ENCODE measurements around the gene BBS1. TPM values are rescaled to one million over a fixed set of nuclear protein-coding genes. Genes with fewer than 3 reads are reported as not detected.
"Not testable (repeated sequence)": the region's sequence is repeated elsewhere in the genome, so short reads cannot be mapped to it uniquely, and the experiment has no call there.

Gene BBS1
- total RNA-seq = 17.8 TPM
- long read RNA-seq, partial matches to known transcripts = 10 of 18 reads
- long read RNA-seq, other reads (novel, unspliced or antisense) = 5 of 18 reads

DNA sequence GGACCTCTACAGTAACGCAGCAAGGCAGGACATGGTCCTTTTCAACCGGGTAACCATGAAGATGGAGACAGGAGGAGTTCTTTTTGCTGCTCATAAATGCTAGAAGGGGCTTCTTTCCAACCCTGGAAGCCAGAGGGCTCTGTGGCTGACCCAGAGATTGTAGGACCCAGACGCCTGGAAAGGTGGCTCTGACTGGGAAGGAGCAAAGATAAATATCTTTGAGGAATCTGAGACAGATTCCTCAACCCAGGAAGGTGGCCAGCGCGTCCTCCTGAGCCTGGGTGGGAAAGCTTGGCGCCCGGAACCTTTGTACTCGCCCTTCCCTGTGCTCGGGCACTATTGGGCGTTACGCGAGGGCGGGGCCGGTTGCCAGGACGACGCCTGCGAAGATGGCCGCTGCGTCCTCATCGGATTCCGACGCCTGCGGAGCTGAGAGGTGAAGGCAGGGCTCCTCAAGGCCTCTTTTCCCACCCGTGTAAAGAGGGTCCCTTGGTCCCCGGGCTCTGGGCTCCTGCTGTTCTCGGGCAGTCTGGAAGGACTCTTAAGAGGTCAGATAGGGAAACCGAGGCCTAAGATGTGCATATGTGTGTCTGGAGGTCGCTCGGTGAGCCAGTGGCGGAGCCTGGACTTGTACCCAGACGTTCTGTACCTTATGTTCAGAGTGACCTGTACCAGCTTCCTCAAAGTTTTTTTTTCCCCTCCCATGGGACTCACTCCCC lies at the start of gene BBS1:
Gene BBS1 (plus strand): TSS at position 365 of the 719 bp plus-strand sequence. CDS start 25 bp downstream, at position 390.
- peak; percentile 98 for ATAC-seq
- intact Hi-C loops (cut with micrococcal nuclease) = no loop called here

DNA sequence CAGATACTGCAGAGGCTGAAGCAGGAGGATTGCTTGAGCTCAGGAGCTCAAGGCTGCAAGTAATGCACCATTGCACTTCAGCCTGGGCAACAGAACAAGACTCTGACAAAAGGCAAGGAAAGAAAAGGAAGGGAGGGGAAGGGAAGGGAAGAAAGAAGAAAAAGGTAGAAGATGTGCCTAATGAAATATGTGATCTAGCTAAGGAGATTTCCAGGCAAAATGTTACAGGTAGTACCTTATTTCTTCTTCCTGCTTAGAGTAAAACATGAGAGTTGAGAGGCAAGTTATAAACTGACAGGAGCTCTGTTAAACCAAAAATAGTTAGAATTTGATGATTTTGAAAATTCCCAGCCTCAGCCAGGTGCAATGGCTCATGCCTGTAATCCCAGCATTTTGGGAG lies 48.4 kb upstream of the BBS1 start:
- ATAC-seq (no peak), DNase-seq (no peak)
- intact Hi-C loops (cut with micrococcal nuclease) = no loop called here

More for the DNA sequence above, at the start of gene BBS1:
- DNase-seq = peak; percentile 94

DNA sequence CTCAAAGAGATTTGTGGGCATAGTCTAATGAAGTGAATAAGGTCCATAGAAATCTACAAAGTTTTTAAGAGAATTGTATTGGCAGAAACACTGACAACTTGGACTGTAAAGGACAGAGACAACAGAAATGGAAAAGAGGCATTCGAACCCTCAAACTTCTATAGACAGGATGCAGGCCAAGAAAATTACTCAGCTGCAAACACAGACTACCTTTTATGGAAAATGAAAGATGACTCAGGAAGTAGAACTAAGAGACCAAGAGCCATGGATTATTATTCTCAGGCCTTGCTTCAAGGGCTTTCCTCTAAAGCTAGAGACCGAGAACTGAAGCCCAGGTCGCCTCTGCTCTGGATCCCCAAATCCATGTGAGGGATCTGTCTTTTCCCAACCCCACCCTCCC lies 47.5 kb upstream of the BBS1 start:
- DNase-seq = no peak
- no peak for ATAC-seq
- intact Hi-C loops (cut with micrococcal nuclease) = no loop called here

DNA sequence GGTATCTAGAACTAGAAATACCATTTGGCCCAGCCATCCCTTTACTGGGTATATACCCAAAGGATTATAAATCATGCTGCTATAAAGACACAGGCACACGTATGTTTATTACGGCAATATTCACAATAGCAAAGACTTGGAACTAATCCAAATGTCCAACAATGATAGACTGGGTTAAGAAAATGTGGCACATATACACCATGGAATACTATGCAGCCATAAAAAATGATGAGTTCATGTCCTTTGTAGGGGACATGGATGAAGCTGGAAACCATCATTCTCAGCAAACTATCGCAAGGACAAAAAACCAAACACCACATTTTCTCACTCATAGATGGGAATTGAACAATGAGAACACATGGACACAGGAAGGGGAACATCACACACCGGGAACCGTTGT lies 46.3 kb upstream of the BBS1 start:
- intact Hi-C loops (cut with micrococcal nuclease); ATAC-seq; DNase-seq: not testable (repeated sequence)

DNA sequence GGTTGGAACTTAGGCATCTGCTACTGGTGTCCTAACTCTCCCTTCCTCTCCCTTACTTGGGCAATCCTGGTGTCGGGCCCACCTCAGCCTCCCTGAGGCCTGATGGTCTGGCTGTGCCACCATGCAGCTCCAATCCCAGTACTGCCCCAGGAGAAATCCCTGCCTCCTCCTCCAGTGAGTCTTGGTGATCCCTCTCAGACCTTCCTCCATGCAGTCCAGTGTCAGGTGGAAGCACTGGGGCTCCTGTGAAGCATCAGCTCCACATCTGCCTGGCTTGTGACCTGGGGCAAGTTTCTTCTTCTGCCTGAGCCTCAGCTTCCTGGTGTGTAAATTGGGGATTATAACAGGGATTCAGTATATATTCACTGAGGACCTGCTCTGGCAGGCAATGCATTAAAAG lies 45.5 kb upstream of the BBS1 start:
- ATAC-seq (no peak), DNase-seq (no peak)
- intact Hi-C loops (cut with micrococcal nuclease) = no loop called here

DNA sequence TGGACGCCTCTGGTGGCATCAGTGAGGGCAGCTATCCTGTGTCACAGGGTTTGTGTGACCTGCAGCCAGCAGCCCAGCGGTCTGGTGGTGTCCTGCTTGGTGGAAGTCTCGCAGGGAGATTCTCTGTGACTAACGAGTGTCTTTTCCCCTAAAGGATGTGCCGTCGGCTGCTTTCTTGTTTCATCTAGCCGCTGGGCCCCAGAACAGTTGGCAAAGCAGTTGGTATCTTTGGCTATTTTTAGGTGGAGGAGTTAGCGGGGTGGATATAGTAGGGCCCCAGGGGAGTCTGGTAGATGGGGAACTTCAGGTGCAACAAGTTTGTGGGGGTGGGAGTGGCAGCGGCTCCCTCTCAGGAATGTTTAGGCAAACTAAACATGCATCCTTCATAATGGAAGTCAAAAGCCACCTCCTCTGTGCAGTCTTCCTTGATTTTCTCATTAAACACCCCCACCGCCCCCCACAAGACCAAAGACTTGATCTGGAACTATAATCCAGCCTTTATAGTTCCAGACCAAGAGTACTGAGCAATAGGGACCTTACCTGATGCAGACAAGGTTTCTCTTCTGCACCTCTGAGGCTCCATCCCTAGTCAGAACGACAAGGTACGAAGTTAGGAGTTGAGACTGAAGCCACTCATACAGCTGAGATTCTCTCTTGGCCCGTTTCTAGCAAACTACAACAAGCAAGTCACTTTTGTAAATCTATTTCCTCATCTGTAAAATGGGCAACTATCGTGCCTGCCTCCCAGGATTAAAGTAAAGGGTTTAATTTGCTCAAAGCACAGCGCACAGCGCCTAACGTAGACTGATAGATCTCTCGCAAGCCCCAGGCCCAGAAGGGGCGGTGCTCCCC lies 44.8 kb upstream of the BBS1 start:
- intact Hi-C loops (cut with micrococcal nuclease) = no loop called here
- DNase-seq (no peak), ATAC-seq (no peak)

DNA sequence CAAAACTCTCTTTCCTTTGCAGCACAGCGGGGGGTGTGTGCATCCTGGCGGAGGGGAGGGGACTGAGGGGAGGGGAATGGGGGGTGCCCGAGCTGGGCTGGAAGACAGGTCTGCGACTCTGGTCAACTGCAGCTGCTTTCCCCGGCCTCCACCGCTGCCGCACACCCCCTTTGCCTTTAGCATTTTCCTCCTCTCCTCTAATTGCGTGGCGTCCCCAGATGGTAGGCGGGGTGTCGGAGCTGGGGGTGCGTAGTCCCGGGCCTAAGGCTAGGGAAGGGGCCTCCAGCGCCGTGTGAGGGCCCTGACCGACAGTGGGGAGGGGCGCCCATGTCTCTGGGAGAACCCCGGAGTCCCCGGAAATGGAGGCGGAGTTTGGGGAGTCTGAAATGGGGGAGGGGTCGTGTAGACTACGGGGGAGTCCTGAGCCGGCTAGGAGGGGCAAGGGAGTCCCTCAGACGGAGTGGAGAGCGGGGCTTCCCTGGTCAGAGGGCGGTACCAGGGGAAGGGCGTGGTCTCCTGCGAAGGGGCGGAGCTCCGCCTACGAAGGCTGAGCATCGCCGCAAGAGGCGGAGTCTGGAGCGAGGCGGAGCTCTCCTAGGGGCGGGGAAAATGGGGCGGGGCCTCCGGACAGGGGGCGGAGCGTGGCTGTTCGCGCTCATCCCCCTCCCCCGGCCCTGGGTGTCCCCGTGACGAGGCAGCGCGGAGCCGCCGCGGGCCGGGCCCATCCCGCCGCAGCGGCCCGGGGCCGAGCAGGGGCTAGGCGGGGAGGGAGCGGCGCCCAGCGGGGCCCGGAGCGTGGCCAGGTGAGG lies 44.0 kb upstream of the BBS1 start, which contains the start of gene PELI3:
Gene PELI3 (plus strand): TSS at position 681 of the 809 bp plus-strand sequence. CDS start 1,224 bp downstream, outside the sequence.
- DNase-seq (peak; percentile 95), ATAC-seq (peak; percentile 98)
- intact Hi-C loops (cut with micrococcal nuclease) = no loop called here

DNA sequence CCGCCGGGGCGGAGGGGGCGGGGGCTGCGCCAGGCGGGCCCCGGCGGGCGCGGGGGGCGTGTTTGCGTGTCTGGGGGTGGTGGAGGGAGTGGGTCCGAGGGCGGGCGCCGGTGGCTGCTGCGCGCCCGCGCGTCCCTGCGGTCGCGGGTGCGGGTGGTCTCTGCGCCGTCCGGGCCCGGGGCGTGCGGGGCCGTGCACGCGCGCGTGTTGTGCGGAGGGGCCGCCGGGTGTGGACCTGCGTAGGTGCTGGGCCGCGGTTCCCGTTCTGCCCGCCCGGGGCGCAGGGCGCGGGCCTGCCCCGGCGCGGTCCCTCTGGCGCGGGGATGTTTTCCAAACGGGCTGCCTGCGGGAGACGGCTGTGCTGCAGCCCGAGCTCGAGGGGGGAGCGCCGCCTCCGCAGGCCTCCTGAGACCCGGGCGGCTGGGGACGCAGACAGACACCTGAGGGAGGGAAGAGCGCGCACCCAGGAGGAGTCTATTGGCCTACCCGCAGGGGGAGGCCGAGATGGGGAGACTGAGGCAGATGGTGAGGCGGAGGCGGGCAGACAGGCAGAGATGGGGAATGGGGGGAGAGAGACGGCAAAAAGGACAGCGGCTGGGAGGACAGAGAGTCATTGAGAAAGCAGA lies 43.3 kb upstream of the BBS1 start:
- DNase-seq (peak; percentile 64), ATAC-seq (peak; percentile 19)
- intact Hi-C loops (cut with micrococcal nuclease) = no loop called here

DNA sequence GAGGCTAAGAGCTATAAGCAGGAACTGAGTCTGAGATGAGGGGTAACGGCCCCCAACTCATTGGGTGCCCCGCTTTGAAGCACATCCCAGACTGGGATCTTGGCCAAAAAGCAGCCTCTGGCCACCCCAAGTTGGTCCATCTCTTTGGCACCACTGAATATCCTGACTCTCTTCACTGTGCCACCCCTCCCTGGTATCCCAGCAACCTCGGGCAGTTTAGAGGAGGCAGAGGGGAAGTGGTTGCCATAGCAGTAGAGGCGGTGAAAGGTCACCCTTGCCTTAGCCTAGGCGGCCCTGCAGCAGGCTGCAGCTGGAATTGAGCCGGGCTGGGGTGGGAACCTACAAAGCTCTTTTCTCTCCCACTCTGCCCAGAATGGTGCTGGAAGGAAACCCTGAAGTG lies 42.7 kb upstream of the BBS1 start:
- no peak for DNase-seq
- no peak for ATAC-seq
- intact Hi-C loops (cut with micrococcal nuclease) = no loop called here

DNA sequence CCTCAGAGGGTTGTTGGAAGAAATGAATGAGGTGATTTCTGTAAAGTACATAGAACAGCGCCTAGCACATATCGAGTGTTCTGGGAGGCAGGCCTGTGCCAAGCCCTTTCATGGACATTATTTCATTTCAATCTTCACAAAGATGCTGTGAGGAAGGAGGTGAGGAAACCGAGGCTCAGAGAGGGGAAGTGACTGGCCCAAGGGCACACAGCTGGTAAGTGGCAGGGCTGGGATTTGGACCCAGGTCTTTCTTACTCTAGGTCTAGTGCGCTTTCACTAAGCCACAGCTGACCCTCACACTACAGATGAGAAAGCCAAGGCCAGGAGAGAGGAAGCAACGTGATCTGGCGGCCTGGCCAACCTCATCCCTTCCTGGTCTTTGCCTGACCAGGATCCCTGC lies 41.7 kb upstream of the BBS1 start:
- intact Hi-C loops (cut with micrococcal nuclease) = no loop called here
- DNase-seq (no peak), ATAC-seq (no peak)

DNA sequence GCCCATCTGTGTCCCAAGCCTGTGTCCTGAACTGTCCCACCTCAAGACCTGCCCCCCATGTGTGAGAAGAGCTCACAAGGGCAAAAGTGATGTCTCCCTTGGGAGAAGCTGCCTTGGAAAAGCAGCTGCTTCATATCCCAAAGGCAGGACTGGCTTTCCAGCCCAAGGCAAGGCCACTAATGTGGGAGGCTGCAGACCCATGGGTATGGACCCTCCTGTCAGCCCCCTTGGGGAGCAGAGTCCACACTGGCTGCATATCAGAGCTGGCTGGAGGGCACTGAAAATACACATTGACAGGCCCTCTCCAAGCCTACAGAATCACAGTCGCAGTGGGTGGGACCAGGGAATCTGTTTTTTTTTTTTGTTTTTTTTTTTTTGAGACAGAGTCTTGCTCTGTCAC lies 41.0 kb upstream of the BBS1 start:
- intact Hi-C loops (cut with micrococcal nuclease) = no loop called here
- no peak for DNase-seq
- ATAC-seq = no peak

DNA sequence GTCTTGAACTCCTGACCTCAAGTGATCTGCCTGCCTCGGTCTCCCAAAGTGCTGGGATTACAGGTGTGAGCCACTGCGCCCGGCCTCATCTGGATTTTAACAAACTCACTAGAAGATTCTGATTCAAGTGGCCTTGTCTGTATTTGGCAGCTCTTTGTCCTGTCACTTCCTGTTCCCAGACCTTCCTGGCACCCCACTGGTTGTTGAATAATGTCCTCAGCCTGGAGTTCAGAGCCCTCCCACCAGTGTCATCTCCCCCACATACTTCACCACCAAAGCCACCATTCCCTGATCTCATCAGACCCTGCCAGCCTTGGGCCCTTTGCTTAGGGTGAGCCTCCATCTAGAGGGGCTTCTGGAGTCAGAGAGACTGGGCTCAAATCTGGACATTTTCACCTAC lies 40.4 kb upstream of the BBS1 start:
- DNase-seq (no peak), ATAC-seq (no peak)
- intact Hi-C loops (cut with micrococcal nuclease) = no loop called here

DNA sequence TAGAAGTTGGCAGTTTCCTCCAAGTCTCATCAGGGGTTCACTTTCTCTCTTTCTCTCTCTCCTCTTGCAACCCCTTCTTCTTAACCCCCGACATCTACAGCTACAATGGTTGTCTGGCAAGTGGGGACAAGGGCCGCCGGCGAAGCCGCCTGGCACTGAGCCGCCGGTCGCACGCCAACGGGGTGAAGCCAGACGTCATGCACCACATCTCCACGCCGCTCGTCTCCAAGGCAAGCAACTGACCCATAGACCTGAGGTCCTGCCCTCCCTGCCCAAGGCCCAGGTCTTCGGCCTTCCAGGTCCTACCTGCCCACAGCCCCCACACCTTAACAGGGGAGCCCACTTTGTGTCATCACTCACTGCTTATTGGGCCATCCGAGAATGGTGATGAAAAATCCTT lies 39.3 kb upstream of the BBS1 start:
- DNase-seq (no peak), ATAC-seq (no peak)
- intact Hi-C loops (cut with micrococcal nuclease) = no loop called here

DNA sequence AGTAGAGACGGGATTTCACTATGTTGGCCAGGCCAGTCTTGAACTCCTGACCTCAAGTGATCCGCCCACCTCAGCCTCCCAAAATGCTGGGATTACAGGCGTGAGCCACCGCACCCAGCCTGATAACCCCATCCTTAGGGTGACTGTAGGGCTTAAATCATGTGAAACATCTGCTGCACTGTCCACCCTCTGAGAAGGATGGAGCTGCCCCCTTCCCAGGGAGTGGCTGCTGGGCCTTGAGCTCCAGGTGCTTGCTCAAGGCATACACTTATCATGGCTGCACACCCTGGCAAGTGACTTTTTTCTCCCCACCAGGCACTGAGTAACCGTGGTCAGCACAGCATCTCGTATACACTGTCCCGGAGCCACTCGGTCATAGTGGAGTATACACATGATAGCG lies 38.4 kb upstream of the BBS1 start:
- DNase-seq (no peak), ATAC-seq (no peak)
- intact Hi-C loops (cut with micrococcal nuclease) = no loop called here

DNA sequence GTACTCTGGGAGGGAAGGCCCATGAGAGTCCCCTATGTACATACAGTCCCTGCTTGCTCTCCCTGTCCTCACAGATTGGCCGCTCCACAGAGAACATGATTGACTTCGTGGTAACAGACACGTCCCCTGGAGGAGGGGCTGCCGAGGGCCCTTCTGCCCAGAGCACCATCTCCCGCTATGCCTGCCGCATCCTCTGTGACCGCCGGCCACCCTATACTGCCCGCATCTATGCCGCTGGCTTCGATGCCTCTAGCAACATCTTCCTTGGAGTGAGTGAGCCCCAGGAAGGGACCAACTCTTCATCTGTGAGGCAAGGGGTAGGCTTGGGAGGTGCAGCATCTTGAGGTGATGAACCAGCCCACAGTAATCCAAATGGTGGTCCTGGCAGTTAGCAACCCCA lies 37.3 kb upstream of the BBS1 start:
- ATAC-seq (no peak), DNase-seq (no peak)
- intact Hi-C loops (cut with micrococcal nuclease) = no loop called here

DNA sequence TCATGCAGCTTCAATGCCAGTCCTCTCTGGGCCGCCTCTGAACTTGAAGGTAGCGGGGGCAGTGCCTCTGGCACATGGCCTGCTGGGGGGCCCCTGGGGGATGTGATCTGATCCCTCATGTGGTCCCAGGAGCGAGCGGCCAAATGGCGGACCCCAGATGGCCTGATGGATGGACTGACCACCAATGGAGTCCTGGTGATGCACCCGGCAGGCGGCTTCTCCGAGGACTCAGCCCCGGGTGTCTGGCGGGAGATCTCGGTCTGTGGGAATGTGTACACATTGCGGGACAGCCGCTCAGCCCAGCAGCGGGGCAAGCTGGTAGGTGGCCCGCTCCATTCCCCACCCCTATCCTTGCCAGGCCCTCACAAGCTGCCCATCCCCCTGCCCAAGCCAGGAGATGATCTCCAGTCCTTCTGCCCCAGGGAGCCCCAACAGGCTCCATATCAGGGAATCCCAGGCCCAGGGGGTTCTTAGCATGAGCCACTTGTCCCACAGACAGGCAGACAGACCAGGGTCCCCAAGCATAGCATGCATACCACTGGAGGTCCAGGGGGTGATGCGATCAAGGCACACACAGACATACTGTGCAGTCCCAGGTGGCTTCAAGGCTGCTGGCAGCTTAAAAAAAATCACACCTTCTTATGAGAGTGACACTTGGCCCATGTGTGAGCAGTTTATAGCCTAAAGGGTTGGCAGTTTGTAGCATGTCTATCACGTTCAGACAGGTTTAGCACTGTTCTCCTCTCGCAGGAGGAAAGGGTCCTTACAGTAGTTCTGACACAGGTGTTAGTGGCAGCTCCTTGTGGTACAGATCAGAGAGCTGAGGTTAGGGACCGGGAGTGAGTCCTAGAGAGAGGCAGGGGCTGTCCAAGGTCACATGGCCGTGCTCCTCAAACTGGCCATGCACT lies 36.6 kb upstream of the BBS1 start:
- ATAC-seq (no peak), DNase-seq (no peak)
- intact Hi-C loops (cut with micrococcal nuclease) = no loop called here

DNA sequence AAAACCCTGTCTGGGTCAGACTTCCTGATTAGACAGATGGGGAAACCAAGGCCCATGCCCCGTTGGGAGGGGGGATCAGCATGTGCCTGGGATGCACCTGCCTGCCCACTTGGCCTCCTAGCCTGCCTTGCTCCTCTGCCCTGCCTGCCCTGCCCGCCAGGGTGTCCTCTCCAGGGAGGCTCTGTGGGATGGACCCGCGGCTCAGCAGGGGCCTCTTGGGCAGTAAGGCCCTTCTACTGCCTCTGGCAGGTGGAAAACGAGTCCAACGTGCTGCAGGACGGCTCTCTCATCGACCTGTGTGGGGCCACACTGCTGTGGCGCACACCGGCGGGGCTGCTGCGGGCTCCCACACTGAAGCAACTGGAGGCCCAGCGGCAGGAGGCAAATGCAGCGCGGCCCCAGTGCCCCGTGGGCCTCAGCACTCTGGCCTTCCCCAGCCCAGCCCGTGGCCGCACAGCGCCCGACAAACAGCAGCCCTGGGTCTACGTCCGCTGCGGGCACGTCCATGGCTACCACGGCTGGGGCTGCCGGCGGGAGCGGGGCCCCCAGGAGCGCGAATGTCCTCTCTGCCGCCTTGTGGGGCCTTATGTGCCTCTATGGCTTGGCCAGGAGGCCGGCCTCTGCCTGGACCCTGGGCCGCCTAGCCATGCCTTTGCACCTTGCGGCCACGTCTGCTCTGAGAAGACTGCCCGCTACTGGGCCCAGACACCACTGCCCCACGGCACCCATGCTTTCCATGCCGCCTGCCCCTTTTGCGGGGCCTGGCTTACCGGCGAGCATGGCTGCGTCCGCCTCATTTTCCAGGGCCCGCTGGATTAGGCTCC lies 34.9 kb upstream of the BBS1 start:
- intact Hi-C loops (cut with micrococcal nuclease) = no loop called here
- no peak for DNase-seq
- ATAC-seq = no peak

All from left ventricle myocardium superior (tissue), 1 donor.